Stimulated activated CD8-positive, alpha-beta memory T cell treated with anti-CD3 and anti-CD28 coated beads, Interleukin-7, amount 100 ng/mL, for 4 hours (primary cell): Measurements from ENCODE around the gene ATPAF2.
"Not testable (repeated sequence)": the region's sequence is repeated elsewhere in the genome, so short reads cannot be mapped to it uniquely, and the experiment has no call there.

ENCODE experiments used
- DNase-seq, 2 donors: peaks; one replicate each; pipeline ENCODE4 v3.0.0-alpha.2; 2020; ENCODE audit warnings: low read depth in 2 of 2

ATPAF2 gene

DNA sequence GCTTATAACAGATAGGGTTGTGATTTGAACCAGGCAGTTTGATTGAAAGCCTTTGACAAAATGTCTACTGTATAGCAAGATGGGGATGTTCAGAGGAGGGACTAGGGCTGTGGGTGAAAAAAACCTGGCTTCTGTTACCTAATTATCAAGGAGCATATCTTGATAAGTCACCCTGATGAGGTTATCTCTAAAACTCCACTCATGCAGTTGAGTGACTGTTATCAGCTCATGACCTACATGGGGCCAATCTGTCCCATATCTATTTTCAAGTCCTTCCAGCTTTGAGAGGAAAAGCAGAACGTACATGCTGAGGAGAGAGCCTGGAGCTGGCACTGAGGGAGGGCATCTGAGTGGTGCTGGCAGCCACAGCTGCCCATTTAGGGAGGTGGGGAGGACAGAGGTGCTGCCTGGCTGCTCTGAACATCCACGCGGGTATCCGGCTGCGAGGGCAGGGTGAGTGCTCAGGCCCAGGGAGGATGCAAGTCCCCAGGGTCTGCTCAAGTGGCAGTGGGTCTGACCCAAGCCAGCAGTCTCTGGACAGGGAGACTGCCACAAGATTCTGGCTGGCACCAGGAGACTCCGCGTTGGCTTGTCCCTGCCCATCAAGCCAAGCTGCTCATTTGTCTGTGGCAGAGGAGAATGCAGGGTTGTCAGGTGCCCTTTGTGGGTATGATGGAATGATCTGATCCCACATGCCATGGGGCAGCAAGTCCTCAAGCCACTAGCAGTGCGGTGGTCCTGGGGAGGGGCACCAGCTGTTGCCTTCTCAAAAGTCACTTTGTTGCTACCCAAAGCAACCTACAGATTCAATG is 29.2 kb downstream of the ATPAF2 start:
- no peak for DNase-seq

- no peak for DNase-seq
These were observed 30.3 kb downstream of the ATPAF2 start for GRCh38 chr17:18008496-18009268.

DNA sequence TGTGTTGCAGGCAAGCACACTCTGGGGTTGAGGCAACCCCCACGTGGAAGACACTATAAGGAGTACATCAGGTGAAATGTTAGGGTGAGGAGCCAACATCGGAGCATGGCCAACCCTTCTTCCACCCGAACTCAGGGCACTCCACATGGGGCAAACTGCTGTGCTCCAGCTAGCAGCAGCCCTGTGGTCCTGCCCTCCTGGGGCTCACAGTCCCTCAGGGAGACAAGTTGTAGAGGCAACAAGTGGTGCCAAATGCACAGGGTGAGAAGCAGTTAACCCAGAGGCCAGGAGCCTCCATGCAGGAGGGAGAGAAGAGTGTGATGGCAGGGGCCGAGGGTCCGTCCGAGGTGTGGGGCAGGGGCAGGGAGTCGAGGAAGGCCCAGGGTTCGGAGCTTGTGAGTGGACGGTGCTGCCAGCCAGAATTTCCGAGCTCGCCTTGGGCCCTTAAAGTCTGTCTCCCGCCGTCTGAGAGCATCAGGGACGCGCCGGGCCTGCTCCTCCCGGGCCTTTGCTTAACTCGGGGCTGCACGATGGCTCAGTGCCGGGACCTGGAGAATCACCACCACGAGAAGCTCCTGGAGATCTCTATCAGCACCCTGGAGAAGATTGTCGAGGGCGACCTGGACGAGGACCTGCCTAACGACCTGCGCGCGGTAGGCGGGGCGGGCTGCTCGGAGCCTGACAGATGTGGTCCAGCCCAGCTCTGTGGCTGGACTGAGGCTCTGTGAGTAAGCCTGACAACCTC is 32.3 kb downstream of the ATPAF2 start:
- DNase-seq: no peak

GRCh38 chr17:18005496-18005895 is 33.5 kb downstream of the ATPAF2 start:
- no peak for DNase-seq

DNA sequence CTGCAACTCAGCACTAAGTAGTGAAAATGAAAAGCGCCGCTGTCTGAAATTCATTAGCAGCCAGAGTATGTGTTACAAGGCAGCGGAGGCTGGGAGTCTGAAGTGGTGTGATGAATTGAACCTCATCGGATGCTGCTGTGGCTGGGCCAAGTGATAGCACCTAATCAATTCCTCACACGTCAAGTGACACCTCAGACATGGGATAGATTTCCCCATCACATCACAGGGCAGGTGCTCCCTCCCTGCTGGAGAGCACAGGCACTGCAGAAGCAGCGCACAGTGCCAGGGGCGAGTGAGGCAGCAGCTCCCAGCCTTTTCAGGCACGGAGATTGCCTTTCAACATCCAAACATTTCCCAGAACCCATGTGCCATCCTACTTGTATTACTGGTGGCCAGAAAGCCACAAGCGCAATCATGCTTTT is 34.1 kb downstream of the ATPAF2 start:
- no peak for DNase-seq

- DNase-seq: no peak
These were observed 34.6 kb downstream of the ATPAF2 start for GRCh38 chr17:18004345-18004744.

- DNase-seq: no peak
These were observed 36.8 kb downstream of the ATPAF2 start for GRCh38 chr17:18002171-18002570.

GRCh38 chr17:18000030-18000408 is 38.9 kb downstream of the ATPAF2 start:
- DNase-seq: no peak

DNA sequence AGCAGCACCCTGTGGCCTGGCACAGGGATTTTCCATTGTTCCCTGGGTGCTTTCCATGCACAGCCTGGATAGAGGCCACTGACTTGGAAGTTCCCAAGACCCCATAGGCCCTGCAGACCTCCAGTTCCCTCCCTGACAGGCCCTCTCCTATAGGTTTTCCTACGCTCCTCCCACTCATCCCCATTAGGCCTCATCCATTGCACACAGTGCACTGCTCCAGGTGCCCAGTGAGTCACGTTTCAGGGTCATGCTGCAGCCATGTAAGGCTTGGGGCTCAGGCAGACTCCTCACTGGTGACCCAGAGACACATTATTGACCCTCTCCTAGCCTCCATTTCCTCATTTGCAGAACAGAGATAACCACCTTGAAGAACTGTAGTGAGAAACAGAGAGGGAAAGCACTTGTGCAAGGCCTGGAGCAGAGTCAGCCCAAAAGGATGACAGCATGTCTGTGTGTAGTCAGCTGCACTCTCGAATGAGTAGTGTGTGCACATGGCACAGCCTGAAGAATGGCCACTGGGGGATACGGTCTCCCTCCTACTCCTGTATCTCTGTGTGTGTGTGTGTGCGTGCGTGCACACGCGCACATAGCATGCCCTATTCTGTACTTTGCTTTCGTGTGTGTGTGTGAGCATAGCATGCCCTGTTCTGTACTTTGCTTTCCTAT is 39.5 kb downstream of the ATPAF2 start:
- no peak for DNase-seq

- no peak for DNase-seq
These were observed 40.0 kb downstream of the ATPAF2 start for GRCh38 chr17:17998934-17999333.

GRCh38 chr17:17995887-17996286 is 43.1 kb downstream of the ATPAF2 start:
- DNase-seq: not testable (repeated sequence)

DNA sequence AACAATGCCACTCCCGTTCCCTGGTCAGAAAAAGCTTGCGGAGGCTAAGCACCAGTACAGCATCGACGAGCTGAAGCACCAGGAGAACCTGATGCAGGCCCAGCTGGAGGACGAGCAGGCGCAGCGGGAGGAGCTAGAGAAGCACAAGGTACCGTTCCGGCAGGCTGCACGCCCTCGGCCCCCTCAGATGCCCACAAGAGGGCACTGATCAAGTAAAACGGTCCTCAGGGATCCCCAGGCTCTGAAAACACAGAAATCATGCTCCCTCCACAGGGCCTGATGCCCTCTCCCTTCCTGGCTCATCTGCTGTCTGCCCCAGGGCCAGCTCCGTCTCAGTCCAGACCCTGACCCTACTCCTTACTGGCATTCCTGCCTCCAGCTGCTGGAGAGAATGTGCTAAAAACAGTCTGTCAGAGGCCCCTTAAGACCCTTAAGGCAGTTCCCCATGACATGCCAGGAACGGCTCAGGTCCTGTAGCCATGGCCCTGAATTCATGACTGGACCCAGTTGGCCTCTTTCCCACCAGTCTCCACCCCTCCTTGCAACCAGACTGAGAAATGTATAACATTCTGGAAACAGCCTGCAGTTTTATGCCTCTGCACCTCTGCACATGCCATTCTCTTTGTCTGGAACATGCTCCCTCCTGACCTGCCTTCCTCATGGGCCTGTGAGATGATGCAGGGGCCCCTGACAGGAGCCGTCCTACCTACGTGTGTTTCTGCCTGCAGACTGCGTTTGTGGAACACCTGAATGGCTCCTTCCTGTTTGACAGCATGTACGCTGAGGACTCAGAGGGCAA is 44.5 kb downstream of the ATPAF2 start:
- no peak for DNase-seq

GRCh38 chr17:17993852-17994251 is 45.1 kb downstream of the ATPAF2 start:
- no peak for DNase-seq

DNA sequence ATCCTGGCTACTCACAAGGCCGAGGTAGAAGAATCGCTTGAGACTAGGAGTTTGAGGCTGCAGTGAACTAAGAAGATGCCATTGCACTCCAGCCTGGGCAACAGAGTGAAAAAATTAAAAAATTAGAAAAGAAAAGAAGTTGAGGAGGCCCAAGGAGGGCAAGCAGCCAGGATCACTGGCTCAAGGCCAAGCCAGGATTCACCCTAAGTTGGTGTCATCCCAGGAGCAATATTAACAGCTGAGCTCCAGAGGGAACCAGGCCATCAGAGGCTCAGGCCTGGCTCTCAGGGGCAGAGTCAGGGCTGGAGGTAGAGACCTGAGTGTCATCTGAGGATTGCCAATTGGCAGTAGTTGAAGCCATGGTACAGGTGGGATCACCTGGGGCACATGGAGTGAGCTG is 45.6 kb downstream of the ATPAF2 start:
- no peak for DNase-seq

- no peak for DNase-seq
These were observed 48.7 kb downstream of the ATPAF2 start for GRCh38 chr17:17990282-17990681.

DNA sequence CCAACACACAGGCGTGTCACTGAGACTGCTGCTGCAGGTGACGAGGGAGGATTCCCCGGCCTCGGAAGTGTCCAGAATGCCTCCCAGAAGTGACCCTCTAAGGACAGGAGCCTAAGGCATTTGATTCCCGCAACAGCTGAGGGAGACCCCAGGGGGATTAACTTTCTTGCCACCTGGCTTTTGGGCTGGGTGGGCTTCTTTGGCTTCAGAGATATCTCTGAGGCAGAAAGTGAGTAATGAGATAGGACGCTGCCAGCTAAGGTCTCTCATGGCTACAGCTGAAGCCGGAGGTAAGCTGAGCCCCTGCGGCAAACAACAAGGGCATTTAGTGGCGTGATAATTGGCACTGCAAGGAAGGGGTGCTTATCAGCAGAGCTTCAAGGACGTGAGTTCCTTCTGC is 49.4 kb downstream of the ATPAF2 start:
- DNase-seq: no peak

DNA sequence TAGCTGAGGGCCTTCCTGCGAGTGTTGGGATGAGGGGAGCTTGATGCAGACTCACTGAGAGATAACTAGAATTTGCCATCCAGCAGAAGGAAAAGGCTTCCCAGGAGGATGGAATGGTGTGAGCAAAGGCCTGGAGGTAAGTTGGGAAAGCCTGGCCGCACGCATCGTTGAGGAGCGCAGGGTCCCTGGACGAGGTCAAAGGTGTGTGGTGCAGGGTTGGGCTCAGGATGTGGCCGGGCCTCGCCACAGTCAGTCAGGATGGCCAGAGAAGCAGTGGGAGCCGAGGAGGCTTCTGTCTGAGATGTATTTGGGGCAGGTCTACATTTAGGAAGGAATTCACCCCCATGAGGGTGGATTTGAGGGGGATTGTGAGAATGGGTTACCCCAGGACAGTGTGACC is 49.9 kb downstream of the ATPAF2 start:
- DNase-seq: no peak

- DNase-seq: no peak
These were observed 50.5 kb downstream of the ATPAF2 start for GRCh38 chr17:17988427-17988945.

- DNase-seq: no peak
These were observed 51.1 kb downstream of the ATPAF2 start for GRCh38 chr17:17987901-17988300.

- no peak for DNase-seq
These were observed 51.6 kb downstream of the ATPAF2 start for GRCh38 chr17:17987187-17987896.
